Measurements from ENCODE around the gene NAB2. TPM values are rescaled to one million over a fixed set of nuclear protein-coding genes. Genes with fewer than 3 reads are reported as not detected.

The NAB2 gene
- total and polyA plus RNA-seq, 10 donors: 9.0 to 25.0 (median 17.4) TPM

GRCh38 chr12:57095440-57095839 is 6.5 kb downstream of the NAB2 start:
- intact Hi-C loops (cut with DNase I; ENCODE audit: low total_unique reads): no loop called here
- Histone ChIP-seq H3K4me1 (peaks cover 15 to 82% (median 38%) of the 10 kb centered on the region in 6 donors), H3K4me3 (no peak overlapping the region), H3K9me3 (no peaks in the 10 kb centered on the region), H3K27ac (peak overlapping the region in 5 of 8 donors; percentile 1 to 82 (median 65)), H3K36me3 (peaks cover 0 to 92% (median 75%) of the 10 kb centered on the region in 6 donors), H3K27me3 (replicated peaks in 1 of 7) (no peaks in the 10 kb centered on the region)
- TF ChIP-seq POLR2AphosphoS5 (IDR thresholded peaks at IDR 0.05) (peak; percentile 9 to 54 (median 16)), POLR2A (IDR thresholded peaks at IDR 0.05) (no peak), CTCF (IDR thresholded peaks at IDR 0.05 in 8 of 11, conservative IDR thresholded peaks at IDR 0.05 in 3 of 11) (no peak)
- WGBS, 5 donors: 78 to 89% (median 87%) methylated on average over 3 of the region's 3 CpGs
- DNase-seq: no peak

- WGBS, 5 donors: 82 to 95% (median 91%) methylated on average over 6 of the region's 6 CpGs
- no peak for DNase-seq
- intact Hi-C loops (cut with DNase I; ENCODE audit: low total_unique reads): no loop called here
- no peaks in the 10 kb centered on the region for H3K27me3 ChIP-seq (replicated peaks in 1 of 7)
- H3K36me3 ChIP-seq: peaks cover 0 to 94% (median 75%) of the 10 kb centered on the region in 6 donors
- H3K9me3 ChIP-seq: no peaks in the 10 kb centered on the region
- H3K27ac ChIP-seq: peak overlapping the region in 4 of 8 donors; percentile 9 to 53 (median 22)
- H3K4me3 ChIP-seq: no peak overlapping the region
- H3K4me1 ChIP-seq: peaks cover 13 to 80% (median 33%) of the 10 kb centered on the region in 6 donors
- TF ChIP-seq CTCF (IDR thresholded peaks at IDR 0.05 in 8 of 11, conservative IDR thresholded peaks at IDR 0.05 in 3 of 11) (no peak), POLR2AphosphoS5 (IDR thresholded peaks at IDR 0.05) (peak; percentile 52 to 68 (median 59))
Measured at GRCh38 chr12:57096099-57096572, 7.2 kb downstream of the NAB2 start.

- Histone ChIP-seq H3K27me3 (replicated peaks in 1 of 7) (no peaks in the 10 kb centered on the region), H3K9me3 (no peaks in the 10 kb centered on the region), H3K36me3 (peaks cover 0 to 94% (median 70%) of the 10 kb centered on the region in 6 donors), H3K27ac (peak overlapping the region in 4 of 8 donors; percentile 5 to 53 (median 10)), H3K4me1 (peaks cover 13 to 78% (median 29%) of the 10 kb centered on the region in 6 donors), H3K4me3 (no peak overlapping the region)
- no peak for DNase-seq
- intact Hi-C loops (cut with DNase I; ENCODE audit: low total_unique reads): no loop called here
- TF ChIP-seq POLR2AphosphoS5 (IDR thresholded peaks at IDR 0.05) (peak in 2 of 3 donors; percentile 55 to 66), CTCF (IDR thresholded peaks at IDR 0.05 in 8 of 11, conservative IDR thresholded peaks at IDR 0.05 in 3 of 11) (no peak)
- whole genome bisulfite sequencing, 5 donors: 86 to 95% (median 89%) methylated on average over 6 to 8 of the region's 8 CpGs
Measured at GRCh38 chr12:57096748-57097553, 8.0 kb downstream of the NAB2 start.

DNA sequence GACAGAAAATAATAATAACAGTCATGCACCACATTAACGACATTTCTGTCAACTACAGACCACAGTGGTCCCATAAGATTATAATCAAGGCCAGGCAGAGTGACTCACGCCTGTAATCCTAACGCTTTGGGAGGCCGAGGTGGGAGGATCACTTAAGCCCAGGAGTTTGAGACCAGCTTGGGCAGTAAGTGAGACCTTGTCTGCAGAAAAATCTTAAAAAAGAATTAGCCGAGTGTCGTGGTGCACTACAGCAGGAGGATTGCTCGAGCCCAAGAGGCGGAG is 8.6 kb downstream of the NAB2 start:
- H3K4me3 ChIP-seq: no peak overlapping the region
- no peaks in the 10 kb centered on the region for H3K27me3 ChIP-seq (replicated peaks in 1 of 7)
- intact Hi-C loops (cut with DNase I; ENCODE audit: low total_unique reads): no loop called here
- H3K4me1 ChIP-seq: peaks cover 12 to 78% (median 31%) of the 10 kb centered on the region in 6 donors
- H3K27ac ChIP-seq: no peak overlapping the region
- no peak for DNase-seq
- H3K36me3 ChIP-seq: peaks cover 0 to 94% (median 73%) of the 10 kb centered on the region in 6 donors
- no peaks in the 10 kb centered on the region for H3K9me3 ChIP-seq
- TF ChIP-seq POLR2AphosphoS5 (IDR thresholded peaks at IDR 0.05) (no peak), CTCF (IDR thresholded peaks at IDR 0.05 in 8 of 11, conservative IDR thresholded peaks at IDR 0.05 in 3 of 11) (no peak), POLR2A (IDR thresholded peaks at IDR 0.05) (no peak)
- 88 to 94% (median 92%) methylated on average over 8 of the region's 8 CpGs for WGBS, 5 donors

Measured in spleen (tissue), 11 donors.